HG03060 (cell line): ENCODE results near the gene DCST1.
"Not testable (repeated sequence)": the region's sequence is repeated elsewhere in the genome, so short reads cannot be mapped to it uniquely, and the experiment has no call there.

Source experiments
- ATAC-seq: cut with Tn5 transposase; IDR thresholded peaks from one replicate; pipeline ENCODE4 v1.9.1; 2021; ENCODE audit warnings: low read depth, moderate number of reproducible peaks; ENCODE audit not compliant: unreplicated experiment

Gene DCST1

DNA sequence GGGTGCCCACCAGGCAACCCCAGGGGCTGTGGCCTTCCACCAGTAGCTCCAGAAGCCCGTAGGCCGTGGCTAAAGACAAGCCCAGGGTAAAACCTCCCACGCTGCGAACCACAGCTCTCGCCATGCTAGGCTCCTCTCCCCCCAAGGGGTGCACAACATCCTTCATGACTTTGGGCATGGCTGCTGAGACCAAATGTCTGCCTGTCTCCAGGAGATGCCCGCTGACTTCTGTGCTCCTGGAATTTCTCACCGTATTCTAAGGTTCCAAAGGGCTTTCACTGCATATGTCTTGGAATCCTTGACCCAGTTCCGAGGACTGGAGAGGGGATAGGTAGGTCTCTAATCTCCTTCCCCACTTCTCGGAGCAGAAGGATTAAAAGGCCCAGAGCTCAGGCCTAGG lies at the start of gene DCST1, which contains the start of gene DCST2:
TSS of gene DCST1 (plus strand) at position 301 of the 400 bp plus-strand sequence. CDS start 213 bp downstream, outside the sequence.
TSS of gene DCST2 (minus strand) at position 258 of the 400 bp plus-strand sequence. CDS start at position 178, 80 bp downstream.
- no peak for ATAC-seq

GRCh38 chr1:154986736-154987135 lies 46.9 kb upstream of the DCST1 start:
- ATAC-seq = not testable (repeated sequence)

GRCh38 chr1:154987326-154987725 lies 46.3 kb upstream of the DCST1 start:
- no peak for ATAC-seq

GRCh38 chr1:154988058-154988954 lies 45.3 kb upstream of the DCST1 start:
- no peak for ATAC-seq

DNA sequence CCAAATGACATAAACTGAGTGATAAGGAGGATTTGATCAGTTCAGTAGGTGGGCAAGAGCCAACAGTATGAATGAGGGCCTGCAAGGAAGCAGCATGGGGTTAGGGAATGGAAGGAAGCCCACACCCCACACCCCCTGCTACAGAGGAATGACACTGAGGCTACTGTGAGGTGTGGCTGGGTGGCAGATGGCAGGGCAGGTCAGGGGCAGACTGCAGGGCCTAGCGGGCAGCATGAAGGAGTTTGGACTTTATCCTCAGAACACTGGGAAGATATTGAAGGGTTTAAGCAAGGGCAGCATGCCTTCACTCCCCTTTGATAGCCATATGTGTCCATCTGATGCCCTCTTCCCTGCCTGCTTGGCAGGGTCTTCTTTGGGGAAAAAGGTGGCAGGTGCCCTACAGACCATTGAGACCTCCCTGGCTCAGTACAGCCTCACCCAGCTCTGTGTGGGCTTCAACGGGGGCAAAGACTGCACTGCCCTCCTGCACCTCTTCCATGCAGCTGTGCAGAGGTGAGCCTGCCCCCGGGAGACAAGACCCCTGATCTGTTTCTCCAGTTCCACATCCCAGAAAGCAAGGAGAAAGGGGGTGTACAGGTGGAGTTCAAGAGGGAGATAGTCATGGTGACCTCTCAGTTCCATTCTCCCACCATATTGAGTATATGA lies 44.3 kb upstream of the DCST1 start:
- no peak for ATAC-seq

DNA sequence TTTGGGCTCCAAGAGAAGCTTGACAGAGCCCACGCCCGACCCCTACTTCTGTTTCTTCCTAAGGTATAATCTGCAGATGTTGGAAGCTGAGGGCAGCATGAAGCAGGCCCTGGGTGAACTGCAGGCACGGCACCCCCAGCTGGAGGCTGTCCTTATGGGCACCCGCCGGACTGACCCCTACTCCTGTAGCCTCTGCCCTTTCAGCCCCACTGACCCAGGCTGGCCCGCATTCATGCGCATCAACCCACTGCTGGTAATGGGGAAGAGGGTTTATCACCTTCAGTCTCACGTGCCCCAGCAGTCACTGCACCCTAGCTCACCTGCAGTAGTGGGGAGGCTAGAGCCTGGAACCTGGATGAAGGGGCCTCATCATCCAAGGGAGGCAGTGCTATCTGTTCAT lies 43.3 kb upstream of the DCST1 start:
- no peak for ATAC-seq

DNA sequence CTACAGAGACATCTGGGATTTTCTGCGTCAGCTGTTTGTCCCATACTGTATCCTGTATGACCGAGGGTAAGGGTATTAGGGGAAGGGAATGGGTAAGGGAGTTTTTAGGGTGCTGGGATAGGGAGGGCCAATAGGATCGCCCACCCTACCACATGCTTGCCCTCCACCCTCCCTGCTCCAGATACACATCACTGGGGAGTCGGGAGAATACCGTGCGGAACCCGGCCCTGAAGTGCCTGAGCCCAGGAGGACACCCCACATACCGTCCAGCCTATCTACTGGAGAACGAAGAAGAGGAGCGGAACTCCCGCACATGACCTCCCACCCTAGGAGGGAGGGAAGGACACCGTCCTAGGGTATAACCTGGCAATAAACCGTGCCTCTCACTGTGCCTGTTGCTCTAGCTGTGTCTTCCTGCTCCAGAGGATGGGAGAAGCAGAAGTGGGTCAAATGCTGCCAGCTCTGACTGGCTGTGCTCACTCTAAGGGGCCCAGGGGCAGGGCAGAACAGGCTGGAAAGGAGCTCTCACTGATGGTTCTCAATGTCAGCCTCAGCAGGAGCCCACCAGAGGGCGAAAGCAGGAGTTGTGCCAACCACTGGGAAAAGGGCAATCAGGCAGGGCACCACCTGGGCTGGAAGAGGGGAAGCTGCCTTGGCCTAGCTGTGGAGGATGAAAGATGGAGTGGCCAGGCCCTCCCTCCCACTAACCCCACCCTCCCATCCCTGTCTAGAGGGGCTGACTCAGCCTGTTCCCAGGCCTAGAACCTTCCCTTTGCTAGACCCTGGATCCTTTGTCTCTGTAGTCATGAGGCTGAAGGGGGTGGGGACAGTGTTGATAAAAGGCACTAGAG lies 40.7 kb upstream of the DCST1 start:
- no peak for ATAC-seq

DNA sequence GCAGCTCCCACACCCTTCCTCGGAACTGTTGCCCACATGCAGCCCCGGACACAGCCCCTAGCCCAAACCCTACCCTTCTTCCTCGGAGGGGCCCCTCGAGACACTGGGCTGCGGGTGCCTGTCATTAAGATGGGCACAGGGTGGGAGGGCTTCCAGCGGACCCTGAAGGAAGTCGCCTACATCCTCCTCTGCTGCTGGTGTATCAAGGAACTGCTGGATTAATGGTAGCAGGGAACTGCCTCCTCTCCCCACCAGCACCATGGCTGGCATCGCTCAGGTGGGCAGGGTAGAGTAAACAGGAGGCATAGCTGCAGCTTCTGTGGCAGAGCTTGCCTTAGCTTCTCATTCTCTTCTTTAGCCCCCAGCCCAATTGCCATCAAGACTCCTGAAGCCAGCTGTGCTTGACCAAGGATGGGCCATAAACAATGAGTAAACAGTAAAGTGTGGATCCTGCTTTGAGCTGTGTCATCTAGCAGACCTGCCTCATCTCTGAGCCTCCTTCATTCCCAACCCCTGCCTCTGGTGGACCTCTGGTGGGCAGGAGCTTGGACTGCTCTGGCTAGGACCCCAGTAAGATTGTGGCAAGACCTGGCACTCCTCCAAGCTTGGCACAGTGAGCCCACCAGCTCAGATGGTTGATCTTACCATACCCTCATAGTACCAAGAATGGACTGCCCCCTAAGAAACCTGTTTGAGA lies 39.9 kb upstream of the DCST1 start, which contains the start of gene LENEP:
TSS of gene LENEP (plus strand) at position 15 of the 697 bp plus-strand sequence. CDS start at position 37, 22 bp downstream.
- no peak for ATAC-seq

DNA sequence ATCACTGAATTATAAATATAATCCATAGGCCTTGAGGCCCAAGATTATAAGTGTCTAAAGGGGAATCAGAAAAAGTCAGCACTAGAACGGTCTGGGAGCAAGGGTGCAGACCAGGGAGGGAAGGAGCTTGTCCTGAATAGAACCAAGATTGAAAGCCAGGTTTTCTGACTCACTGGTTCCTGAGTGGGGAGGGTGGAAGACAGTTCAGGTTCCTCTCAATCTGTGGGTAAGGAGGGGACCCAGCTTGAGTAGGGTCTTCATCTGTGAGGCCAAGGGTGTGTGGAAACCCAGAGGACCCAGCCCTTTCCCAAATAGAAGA lies 39.4 kb upstream of the DCST1 start:
- ATAC-seq = no peak

- no peak for ATAC-seq
Observed at GRCh38 chr1:154994591-154994990, 39.0 kb upstream of the DCST1 start.

DNA sequence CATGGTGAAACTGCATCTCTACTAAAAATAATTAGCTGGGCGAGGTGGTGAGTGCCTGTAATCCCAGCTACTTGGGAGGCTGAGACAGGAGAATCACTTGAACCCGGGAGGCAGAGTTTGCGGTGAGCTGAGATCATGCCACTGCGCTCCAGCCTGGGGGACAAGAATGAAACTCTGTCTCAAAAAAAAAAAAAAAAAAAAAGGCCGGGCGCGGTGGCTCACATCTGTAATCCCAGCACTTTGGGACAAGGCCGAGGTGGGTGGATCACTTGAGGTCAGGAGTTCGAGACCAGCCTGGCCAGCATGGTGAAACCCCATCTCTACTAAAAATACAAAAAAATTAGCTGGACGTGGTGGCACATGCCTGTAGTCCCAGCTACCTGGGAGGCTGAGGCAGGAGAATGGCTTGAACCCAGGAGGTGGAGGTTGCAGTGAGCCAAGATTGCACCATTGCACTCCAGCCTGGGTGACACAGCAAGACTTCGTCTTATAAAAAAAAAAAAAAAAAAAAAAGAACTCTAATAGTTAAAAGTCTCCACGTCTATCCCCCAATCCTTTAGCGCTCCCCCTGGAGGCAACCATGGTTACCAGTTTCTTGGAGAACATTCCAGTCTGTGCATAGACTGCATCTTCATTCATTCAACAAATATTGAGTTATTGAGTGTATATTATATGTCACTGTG lies 38.2 kb upstream of the DCST1 start:
- not testable (repeated sequence) for ATAC-seq

GRCh38 chr1:154996966-154997701 lies 36.5 kb upstream of the DCST1 start:
- ATAC-seq = no peak

- no peak for ATAC-seq
Observed at GRCh38 chr1:154998201-154998780, 35.3 kb upstream of the DCST1 start.

DNA sequence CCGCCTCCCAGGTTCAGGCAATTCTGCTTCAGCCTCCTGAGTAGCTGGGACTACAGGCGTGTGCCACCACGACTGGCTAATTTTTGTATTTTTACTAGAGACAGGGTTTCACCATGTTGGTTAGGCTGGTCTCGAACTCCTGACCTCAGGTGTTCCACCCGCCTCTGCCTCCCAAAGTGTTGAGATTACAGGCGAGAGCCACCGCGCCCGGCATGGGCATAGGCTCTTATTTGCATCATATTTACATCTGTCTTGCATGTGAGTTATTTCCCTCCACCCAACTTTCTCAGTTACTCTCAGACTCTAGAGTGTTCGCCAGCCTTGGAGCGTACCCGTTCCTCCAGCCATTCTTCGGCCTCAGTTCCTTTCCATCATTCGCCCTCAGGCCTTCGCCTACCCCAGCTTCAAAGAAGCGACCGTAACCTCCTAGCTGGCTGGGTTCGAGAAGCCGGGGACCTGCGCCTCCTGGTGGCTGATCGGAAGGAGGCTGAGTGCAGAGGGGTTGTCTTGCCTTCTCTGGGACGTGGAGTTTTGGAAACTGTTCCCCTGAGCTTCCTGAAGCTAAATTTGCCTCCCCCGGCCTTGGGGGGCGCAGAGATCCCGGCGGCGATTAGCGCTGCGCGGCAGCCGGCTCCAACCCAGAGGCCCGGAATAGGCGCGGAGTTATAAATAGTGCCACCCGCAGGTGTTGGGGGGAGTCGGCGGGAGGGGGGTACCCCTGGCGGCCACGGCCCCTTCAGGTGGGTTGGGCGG lies 34.6 kb upstream of the DCST1 start:
- no peak for ATAC-seq

- ATAC-seq = no peak
Observed at GRCh38 chr1:154999571-155000410, 33.8 kb upstream of the DCST1 start.

DNA sequence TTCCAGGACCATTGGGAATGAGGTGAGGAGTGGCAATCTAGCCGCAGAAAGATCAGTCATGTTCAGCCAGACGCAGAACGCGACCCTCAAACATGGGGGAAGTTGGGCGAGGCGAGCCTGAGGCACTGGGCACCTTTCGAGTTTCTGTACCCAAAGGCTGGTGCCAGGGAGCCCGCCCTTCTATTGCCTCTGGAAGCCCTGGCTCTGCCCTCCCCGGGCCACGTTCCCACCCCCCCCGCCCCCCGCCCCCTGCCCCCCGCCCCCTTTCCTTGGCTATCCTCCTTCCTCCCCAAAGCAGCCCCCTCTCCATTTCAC lies 33.3 kb upstream of the DCST1 start:
- no peak for ATAC-seq
